HG03520 (cell line): ENCODE data around the gene BICD2.
A peak's percentile ranks its signal among the peaks of the same experiment; 100 is the strongest.

Experiments used
- ATAC-seq: cut with Tn5 transposase; IDR thresholded peaks from one replicate; pipeline ENCODE4 v1.9.1; 2021; ENCODE audit warnings: mild to moderate bottlenecking, moderate library complexity; ENCODE audit not compliant: unreplicated experiment

BICD2 gene

GRCh38 chr9:92728831-92729734, 35.5 kb downstream of the BICD2 start:
- peak; percentile 84 for ATAC-seq

GRCh38 chr9:92727716-92728700, 36.6 kb downstream of the BICD2 start:
- no peak for ATAC-seq

DNA sequence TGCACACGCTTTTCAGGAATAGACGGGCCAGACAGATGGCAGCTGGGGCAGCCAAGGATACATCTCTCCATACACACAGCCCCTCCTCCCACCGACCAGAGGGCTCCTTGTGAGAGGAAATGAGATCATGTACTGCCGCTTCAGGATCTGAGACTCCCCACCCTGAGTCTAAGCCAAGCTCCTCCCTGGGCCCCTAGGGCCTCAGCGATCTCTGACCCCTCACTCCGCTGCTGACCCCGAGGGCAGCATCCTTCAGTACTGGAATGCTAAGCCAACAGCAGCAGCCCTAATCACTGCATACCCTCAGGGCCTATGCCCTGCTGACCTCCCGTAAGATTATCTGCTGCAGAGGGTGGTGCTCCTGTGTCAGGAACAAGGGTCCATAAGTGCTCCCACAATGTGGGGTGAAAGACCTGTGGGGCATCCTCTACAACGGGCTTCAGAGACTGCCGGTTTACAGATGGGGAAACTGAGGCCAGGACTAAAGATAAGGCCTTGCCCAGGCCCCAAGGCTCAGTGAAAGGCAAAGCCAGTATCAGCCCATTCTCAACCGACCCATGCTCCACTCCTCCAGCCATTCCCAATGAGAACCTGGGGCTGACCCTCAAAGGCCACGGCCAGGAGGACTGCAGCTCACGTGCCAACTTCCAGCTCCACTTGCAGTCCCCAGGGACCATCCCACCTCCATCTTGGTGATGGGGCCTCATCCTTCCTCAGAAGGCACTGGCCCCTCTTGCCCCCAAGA, 37.5 kb downstream of the BICD2 start:
- ATAC-seq, result no peak

DNA sequence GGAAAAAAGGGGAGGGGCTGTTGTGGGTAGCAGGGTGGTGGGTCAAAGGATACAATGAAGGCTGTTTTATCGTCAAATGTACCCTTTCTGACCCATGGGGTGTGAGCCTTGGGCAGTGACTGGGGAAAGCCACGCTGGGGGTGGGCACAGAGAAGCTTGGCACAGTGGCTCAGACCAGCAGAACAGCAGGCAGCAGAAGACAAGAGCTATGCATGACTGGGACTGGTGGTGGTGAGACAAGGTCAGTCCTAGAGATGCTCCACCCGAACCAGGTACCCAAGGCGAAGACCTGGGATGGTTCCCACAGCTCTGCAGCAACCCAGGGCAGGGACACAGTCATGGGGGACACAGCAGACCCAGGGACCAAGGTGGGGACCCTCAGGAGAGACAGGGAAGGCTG, 38.3 kb downstream of the BICD2 start:
- ATAC-seq, result no peak

- ATAC-seq, result no peak
Measured at GRCh38 chr9:92725766-92726165, 38.9 kb downstream of the BICD2 start.

GRCh38 chr9:92725266-92725545, 39.4 kb downstream of the BICD2 start:
- no peak for ATAC-seq

- ATAC-seq, result no peak
Measured at GRCh38 chr9:92724528-92725265, 39.9 kb downstream of the BICD2 start.

- no peak for ATAC-seq
Measured at GRCh38 chr9:92723801-92724323, 40.8 kb downstream of the BICD2 start.

- ATAC-seq, result no peak
Measured at GRCh38 chr9:92723299-92723625, 41.4 kb downstream of the BICD2 start.

- ATAC-seq, result no peak
Measured at GRCh38 chr9:92722386-92723298, 42.0 kb downstream of the BICD2 start.

DNA sequence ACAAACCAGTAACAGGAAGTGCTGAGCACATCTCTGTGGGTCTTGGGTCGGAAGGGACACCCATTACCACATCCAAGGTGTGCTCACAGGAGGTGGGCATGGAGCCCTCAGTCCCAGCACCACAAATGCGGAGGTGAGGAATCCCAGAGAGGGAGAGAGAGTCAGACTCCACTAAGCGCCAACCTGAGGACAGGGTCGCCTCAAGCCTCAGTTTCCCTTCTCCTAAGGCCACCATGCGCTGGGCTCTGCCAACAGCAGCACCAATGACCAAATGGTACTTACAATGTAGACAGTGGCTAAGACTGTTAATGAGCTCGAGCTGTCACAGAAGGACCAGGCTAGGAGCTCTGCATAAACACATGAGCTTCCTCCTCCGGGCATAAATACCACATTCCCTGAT, 43.1 kb downstream of the BICD2 start:
- ATAC-seq, result no peak

- no peak for ATAC-seq
Measured at GRCh38 chr9:92720807-92721535, 43.7 kb downstream of the BICD2 start.

- no peak for ATAC-seq
Measured at GRCh38 chr9:92720209-92720765, 44.3 kb downstream of the BICD2 start.

GRCh38 chr9:92719028-92719647, 45.5 kb downstream of the BICD2 start:
- ATAC-seq, result no peak

DNA sequence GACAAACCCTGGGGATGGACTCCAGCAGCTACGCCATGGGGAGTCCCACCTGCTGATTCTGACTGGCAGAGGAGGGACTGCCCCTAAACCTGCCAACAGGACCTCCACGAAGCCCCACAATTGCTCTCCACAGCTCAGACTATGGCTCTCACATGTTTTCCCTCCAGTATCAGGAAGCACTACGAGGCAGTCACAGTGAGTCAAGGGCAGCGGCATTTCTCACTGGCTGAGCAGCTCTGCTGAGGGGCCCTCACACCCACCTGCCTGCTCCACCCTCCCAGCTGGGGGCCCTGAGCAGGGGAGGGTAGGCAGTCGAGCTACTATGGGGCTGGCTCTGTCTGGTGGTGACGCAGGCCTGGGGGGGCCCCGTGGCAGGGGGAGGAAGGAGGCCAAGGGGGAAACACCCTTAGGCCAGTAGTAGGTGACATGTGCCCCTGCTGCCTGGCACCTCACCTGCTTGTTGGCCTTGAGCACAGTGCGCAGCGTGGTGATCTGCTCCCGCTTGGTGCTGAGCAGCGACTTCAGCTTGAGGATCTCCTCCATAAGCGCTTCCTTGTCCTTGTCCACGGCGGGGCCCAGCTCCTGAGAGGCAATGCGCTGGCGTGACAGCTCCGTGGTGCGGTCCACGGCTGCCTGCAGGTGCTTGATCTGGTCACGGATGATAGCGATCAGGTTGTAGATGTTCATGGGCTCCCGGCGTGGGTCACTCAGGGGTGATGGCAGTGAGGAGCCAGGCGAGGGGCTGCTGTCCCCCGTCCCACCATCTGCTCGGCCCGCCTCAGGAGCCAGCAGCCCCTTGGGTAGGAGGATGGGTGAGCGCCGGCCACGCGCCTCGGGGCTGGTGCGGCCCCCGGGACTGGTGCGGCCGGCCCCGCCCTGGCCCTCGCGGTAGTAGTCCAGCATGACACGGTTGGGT, 46.3 kb downstream of the BICD2 start:
- no peak for ATAC-seq

GRCh38 chr9:92717201-92718085, 47.2 kb downstream of the BICD2 start:
- ATAC-seq, result peak; percentile 31
